Stimulated activated CD8-positive, alpha-beta memory T cell treated with anti-CD3 and anti-CD28 coated beads, Interleukin-4, amount 100 ng/mL, for 4 hours (primary cell): ENCODE results near the gene OR5D16.
"Not testable (repeated sequence)": the region's sequence is repeated elsewhere in the genome, so short reads cannot be mapped to it uniquely, and the experiment has no call there.

Experiments used
- DNase-seq, 2 donors: peaks; one replicate each; pipeline ENCODE4 v3.0.0-alpha.2; 2020; ENCODE audit warnings: low read depth in 2 of 2, low spot score in 1 of 2

Gene OR5D16

DNA sequence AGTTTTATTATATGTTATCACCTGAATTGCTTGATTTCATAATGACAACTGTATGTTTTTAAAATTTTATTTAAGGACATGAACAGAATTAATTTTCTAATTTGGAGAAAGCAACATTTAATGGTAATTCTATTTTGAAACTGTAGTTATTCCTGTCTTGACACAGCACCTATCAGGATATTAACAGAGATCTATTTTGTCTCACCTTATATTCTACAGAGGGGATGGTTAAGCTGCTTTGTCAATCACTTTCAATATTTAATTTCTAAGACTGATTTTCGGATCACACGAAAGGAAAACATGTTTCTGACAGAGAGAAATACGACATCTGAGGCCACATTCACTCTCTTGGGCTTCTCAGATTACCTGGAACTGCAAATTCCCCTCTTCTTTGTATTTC lies at the start of gene OR5D16:
TSS of gene OR5D16 (plus strand) at position 301 of the 400 bp plus-strand sequence. CDS start at position 301, 0 bp downstream.
- no peak for DNase-seq

DNA sequence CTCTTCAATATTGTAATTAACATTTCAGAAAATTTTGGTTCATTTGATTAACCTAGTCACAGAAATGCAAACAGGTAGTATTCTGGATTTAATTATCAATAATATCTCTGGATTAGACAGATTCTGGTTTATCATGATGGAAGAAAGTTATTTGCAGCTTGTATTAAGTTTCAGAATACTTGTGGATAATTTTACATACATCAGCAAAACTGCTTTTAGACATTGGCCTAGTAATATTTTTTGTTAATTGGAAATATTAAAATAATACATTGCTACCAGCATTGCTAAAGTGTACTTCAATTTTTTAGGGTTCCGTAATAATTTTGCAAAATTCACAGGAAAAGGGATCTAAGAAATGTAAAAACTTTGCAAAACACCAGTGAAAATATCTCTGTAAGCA lies 46.9 kb upstream of the OR5D16 start:
- DNase-seq = no peak

DNA sequence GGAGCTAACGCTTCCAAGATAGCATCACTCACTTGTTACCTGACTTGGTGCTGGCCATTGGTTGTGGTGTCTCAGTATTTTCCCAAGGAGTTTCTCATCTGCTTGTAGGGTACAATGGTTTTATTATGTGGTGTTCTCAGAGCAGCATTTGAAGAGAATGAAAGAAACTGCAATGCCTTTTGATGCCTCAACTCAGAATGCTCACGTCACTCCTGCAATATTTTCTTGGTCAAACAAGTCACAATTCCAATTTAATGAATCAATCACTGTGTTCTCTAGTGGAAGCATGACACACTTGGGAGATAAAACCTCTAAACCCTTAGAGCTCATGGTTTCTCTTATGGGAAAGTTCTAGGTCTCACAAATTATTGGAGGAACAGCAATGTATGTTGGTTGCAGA lies 45.2 kb upstream of the OR5D16 start:
- no peak for DNase-seq

DNA sequence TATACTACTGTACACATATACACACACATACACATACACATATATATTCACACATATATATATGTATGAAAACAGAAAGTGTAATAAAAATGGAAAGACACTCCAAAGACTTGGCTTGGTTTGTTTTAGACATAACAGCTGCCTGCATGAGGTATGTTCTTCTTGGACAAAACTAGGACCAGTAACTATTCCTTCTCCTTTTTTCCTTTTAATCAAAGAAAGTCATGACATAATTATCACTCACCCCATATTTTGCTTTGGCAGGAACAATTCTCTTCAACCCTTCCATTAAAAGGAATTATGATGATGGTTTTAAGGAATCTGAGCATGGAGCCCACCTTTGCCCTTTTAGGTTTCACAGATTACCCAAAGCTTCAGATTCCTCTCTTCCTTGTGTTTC lies 43.3 kb upstream of the OR5D16 start, which contains the start of gene OR5D14:
TSS of gene OR5D14 (plus strand) at position 301 of the 400 bp plus-strand sequence. CDS start at position 301, 0 bp downstream.
- no peak for DNase-seq

DNA sequence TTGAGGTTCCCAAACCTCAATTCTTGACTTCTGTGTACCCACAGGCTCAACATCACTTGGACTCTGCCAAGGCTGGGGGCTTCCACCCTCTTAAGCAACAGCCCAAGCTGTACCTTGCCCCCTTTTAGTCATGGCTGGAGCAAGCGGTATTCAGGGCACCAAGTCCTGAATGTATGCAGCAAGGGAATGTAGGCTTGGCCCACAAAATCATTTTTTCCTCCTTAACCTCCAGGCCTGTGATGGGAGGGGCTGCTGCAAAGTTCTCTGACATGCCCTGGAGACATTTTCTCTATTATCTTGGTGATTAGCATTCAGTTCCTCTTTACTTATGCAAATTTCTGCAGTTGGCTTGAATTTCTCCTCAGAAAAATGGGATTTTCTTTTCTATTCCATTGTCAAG lies 32.3 kb upstream of the OR5D16 start:
- no peak for DNase-seq

DNA sequence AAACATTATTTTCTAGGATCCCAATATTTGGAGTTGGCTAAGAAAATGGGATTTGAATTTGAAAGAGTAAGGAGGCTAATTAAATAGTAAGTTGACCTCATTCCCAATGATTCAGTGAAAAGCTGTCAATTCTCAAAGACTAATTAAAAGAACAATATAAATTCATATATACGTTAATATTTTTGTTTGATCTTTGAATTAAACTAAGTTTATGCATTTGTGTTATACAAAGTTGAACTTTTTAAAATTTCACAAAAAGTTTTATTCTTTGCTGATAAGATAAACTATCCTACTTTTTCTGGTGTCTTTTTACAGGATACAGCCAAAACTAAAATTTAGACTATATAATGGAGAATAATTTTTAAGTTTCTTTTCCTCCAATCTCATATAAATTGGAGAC lies 27.5 kb upstream of the OR5D16 start, which contains the start of gene OR5L1:
TSS of gene OR5L1 (plus strand) at position 301 of the 400 bp plus-strand sequence. CDS start 100 bp downstream, outside the sequence.
- DNase-seq = no peak

DNA sequence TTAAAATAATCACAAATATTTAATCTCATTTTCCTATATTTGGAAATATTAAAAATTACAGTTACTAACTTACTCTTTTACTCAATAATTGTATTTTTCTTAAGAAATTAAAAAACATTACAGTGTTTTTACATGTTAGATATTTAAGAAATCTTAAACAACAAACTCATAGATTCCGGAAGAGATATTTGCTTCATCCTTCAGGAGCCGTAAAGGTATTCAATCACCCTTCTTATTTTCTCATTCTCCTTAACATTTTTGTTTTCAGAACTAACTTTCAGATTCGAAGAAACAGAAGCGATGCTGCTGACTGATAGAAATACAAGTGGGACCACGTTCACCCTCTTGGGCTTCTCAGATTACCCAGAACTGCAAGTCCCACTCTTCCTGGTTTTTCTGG lies 19.2 kb upstream of the OR5D16 start, which contains the start of gene OR5D18:
TSS of gene OR5D18 (plus strand) at position 301 of the 400 bp plus-strand sequence. CDS start at position 301, 0 bp downstream.
- DNase-seq = no peak

DNA sequence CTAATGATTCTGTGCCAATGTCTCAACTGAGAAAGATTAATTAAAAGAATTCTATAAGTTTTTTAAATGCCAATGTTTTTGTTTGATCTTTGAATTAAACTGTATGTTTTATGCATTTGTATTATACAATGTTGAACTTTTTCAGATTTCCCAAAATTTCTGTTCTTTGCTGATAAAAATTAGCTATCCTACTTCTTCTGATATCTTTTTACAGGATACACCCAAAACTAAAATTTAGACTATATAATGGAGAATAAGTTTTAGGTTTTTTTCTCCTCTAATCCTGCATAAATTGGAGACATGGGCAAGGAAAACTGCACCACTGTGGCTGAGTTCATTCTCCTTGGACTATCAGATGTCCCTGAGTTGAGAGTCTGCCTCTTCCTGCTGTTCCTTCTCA lies 11.6 kb upstream of the OR5D16 start, which contains the start of gene OR5L2:
TSS of gene OR5L2 (plus strand) at position 301 of the 400 bp plus-strand sequence. CDS start at position 301, 0 bp downstream.
- DNase-seq = no peak

DNA sequence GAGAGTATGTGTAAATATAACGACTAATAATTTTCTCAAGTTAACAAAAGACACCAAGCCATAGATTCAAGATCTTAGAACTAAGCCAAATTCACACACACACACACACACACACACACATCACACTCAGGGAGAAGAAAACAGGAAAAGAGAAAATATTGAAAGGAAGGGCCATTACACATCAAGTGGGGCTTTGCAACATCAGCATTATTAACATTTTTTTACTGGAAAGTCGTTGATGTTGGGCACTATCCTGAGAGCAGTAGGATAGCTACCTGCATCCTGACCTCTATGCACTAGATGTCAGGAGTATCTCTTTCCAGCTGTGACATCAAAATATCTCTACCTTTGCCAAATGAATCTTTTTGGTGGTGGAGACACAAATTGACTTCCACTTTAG lies 8.9 kb downstream of the OR5D16 start:
- no peak for DNase-seq

DNA sequence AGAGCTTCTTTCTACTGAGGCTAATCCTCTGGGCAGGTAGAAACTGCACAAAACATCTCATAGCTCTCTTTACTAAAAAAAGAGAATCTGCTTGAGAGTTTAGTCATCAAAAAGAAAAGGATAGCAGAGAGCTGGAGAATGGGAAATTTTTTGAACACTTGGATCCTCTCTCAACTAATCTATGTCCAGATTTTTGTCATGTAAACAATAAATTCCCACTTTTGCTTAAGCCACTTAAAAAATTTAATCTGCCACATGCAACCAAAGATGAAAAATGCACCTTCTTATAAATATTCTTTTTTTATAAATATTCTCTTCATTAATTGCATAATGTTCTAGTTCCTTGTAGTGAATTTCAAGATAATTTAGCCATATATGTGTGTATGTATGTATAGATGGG lies 10.5 kb downstream of the OR5D16 start:
- no peak for DNase-seq

DNA sequence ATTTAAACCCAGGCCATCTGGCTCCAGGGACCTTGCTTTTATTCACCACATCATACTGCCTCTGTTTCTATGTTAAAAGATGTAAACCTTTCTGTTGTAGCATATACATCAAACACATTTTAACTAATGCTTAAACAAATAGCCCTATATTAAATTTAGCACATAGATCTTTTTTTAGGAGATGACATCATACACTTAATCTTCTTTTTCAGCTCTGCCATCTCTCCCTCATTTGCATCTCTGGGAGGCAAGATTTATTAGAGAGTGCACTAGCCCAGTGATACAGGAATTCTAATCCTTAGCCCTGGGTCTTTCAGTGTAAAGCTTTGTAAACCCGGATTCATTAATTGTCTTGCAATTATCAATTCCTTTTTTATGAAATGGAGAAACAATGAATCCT lies 13.6 kb downstream of the OR5D16 start:
- DNase-seq = no peak

DNA sequence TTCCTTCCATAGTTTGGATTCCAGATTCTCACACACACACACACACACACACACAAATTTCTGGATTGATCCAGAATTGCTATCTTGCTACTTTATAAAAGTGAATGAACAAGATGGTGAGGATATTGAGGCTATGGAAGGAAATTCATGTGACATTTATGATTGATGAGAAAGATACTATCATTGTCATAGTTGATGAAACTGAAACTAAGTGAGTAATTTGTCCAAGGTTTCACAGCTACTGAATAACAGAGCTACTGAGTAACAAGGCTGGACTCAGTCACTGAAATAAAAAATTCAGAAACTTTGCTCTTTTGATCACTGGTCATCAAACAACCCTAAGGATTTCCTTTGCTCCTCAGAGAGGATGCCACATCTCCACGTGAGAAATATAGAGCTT lies 16.2 kb downstream of the OR5D16 start:
- DNase-seq = no peak

DNA sequence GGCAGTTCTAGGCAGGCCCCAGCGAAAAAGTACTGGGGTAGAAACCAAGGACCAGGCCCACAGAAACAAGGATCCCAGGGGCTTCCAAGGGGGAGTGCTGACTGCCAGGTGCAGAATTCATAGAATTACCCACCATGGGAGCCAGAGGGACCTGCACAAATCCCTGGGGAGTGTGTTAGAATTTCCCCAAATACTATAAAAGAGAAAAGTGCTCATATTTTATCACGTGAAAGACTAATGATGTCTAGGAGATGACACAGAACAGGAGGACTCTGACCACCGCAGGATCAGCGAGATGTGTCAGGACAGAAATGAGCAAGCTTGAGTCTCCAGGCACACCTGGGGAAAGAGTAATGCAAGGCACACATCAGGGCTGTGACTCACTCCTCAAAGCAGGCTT lies 28.8 kb downstream of the OR5D16 start:
- not testable (repeated sequence) for DNase-seq

DNA sequence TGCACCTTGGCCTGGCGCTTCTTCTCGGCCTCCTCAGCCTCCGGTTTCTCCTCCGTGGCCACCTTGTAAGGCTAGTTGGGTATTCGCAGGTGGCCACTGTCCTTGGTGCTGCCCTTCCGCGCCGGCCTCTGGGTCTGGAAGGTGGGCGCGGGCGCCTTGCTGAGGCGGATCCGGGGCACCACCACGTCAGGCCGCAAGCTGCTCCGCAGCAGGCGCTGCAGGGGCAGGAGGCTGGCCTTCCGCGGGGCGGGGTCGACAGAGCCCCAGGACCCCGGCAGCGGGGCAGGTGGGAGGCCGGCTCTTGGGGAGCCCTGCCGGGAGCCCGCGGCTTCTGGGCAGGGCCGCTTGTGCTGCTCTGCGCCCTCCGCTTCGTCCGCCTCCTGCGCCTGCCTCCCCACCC lies 34.2 kb downstream of the OR5D16 start:
- not testable (repeated sequence) for DNase-seq

DNA sequence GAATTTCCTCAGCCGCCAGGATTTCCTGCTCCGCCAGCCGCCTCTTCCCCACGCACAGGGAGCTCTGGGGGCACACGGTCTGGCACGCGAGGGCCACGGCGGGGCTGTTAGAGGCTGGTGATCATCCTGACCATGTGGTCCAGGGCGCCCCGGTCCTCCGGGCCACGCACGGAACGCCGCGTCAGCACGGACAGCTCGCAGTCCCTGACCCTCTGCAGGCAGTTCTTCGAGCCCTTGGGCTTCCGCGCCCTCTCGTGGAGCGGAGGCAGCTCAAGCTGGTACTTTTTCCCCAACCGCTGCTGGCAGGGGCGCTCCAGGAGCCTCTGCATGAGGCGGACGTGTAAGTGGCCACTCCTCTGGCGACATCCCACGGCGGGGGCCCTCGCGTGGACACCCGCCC lies 34.6 kb downstream of the OR5D16 start:
- not testable (repeated sequence) for DNase-seq

DNA sequence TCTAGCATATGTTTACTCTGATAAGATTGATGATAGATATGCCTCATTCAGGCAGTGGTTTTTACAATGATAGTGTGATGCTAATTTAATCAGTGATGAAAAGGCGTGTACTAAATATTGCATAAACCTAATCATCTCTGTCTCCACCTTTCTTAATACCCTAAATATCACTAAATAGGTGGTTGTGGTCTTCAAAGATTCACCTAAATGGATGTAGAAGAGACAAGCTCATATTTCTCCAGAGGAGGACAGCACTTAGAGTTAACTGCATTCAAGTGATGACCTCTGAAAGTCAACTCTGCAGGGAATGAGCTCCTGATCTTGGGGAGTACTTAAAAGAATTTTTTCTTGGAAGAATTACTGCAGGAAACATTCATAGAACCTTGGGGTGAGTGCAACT lies 44.4 kb downstream of the OR5D16 start, which contains the start of gene TRIM51:
TSS of gene TRIM51 (plus strand) at position 301 of the 400 bp plus-strand sequence. CDS start 2,132 bp downstream, outside the sequence.
- not testable (repeated sequence) for DNase-seq

DNA sequence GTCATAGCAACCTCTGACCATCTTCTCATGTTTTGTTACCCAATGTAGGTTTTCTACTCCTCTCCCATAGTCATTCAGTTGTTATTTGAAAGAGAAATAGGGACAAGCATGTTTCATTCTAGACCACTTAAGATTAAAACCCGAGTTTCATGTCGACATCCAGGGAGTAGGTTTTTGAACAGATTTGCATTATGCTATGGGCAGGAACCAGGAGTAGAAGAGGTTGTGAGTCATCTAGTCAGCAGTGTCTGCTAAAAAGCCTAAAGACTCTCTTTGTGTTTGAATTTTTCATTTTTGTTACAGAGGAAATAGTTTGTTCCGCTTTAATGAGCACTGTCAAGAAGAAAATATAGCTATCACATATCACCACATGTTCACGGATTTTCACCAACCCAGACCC lies 46.4 kb downstream of the OR5D16 start:
- not testable (repeated sequence) for DNase-seq

DNA sequence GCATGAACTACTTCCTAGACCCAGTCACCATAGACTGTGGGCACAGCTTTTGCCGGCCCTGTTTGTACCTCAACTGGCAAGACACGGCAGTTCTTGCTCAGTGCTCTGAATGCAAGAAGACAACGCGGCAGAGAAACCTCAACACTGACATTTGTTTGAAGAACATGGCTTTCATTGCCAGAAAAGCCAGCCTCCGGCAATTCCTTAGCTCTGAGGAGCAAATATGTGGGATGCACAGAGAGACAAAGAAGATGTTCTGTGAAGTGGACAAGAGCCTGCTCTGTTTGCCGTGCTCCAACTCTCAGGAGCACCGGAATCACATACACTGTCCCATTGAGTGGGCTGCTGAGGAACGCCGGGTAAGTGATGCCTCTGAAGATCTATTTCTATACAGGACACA lies 46.9 kb downstream of the OR5D16 start:
- not testable (repeated sequence) for DNase-seq
